Astrocyte of the cerebellum (primary cell): ENCODE data around the gene ANKS1B.

Experiments used
- DNase-seq: peaks from one replicate; pipeline ENCODE4 v3.0.0-alpha.2; 2011; ENCODE audit warnings: low read depth
- H3K4me3 ChIP-seq: 2 replicates; pipeline ENCODE4 v1.5.1; 2011; ENCODE audit warnings: mild to moderate bottlenecking, low read depth, low read length, moderate library complexity
- CTCF ChIP-seq: IDR thresholded peaks from 2 replicates; pipeline ENCODE4 v1.5.1; 2012; ENCODE audit warnings: low read length, low read depth, moderate library complexity, mild to moderate bottlenecking; ENCODE audit errors: missing control alignments
- in situ Hi-C: cut with HindIII; loops from 2 replicates; pipeline ENCODE4 v1.10.0; 2017; ENCODE audit warnings: low sequenced_read_pairs

ANKS1B gene

DNA sequence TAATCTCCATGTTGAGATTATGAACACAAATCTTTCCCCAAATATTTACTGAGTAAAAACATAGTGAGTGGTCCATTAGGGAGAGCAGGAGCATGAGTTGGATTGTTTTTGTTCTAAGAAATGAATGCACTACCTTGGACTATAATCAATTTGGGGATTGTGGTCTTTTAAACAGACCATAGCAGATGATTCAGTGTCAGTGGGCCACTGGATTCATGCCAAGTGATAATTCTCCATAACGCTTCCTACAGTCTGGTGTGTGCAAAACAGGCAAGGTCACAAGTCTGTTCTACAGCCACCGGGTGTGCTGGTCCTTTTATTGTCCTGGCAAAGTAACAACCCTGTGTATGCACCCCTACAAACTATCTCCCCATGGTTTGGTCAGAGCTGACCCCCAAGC is 1073.3 kb downstream of the ANKS1B start:
- peak; percentile 26 for DNase-seq
- no peak for TF ChIP-seq CTCF
- in situ Hi-C loops: no loop called here
- no peak overlapping the region for H3K4me3 ChIP-seq

- no peak for DNase-seq
- in situ Hi-C loops: no loop called here
- H3K4me3 ChIP-seq: no peak overlapping the region
- TF ChIP-seq CTCF: no peak
Observed at GRCh38 chr12:98909746-98910145, 1075.0 kb downstream of the ANKS1B start.

GRCh38 chr12:98908866-98909265 is 1075.9 kb downstream of the ANKS1B start:
- in situ Hi-C loops: no loop called here
- no peak for DNase-seq
- TF ChIP-seq CTCF: no peak
- no peak overlapping the region for H3K4me3 ChIP-seq

DNA sequence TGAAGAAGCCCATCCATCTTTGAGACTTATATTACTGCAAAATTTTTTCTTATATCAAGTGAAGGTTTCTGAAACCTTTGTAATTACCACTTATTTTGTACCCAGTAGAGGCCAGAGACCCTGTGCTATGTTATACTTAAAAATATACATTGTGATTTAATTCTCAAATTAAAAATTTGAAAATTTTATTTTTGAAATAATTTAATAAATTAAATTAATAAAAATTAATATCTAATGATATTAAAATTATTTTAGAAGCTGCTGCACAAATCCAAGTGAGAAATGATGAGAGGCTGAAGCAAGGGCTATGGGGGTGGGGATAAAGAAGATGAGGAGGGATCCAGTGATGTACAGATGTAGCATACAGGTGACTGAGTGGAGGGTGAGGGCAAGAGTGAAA is 1080.9 kb downstream of the ANKS1B start:
- DNase-seq: no peak
- TF ChIP-seq CTCF: no peak
- in situ Hi-C loops: no loop called here
- no peak overlapping the region for H3K4me3 ChIP-seq

DNA sequence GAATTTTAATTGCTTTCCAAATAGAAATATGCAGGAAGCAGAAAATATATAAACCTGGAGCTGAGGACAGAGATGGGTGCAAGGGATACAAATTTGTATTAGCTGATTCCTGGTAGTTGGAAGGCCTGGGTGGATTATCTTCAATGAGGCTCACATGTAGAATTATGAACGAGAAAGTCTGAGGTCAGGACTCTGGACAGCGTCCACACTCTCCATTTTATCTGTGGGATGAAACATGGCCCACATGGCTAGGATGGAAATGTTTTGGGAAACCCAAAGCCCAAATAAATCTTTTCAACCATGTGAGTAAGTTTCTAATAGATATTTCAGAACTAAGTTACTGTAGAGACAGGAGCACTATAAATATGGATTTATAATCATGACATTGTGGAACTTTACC is 1083.5 kb downstream of the ANKS1B start:
- TF ChIP-seq CTCF: no peak
- no peak overlapping the region for H3K4me3 ChIP-seq
- in situ Hi-C loops: no loop called here
- DNase-seq: peak; percentile 11

DNA sequence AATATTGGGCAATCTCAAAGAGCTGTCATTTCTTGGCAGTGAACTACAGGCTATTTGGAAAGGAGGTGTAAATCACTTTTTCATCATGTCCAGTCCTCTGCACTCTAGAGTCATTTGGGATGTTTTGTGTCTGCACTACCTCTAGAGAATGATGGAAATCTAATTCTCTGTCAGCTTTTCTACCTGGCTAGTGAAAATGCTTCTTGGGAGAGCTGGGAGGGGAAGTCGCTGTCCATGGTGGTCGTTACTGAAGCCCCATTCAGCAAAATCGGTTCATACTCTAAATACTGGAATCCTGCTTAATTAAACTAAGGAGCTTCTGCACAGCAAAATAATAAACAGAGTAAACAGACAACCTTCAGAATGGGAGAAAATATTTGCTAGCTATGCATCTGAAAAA is 1087.8 kb downstream of the ANKS1B start:
- in situ Hi-C loops: no loop called here
- TF ChIP-seq CTCF: no peak
- H3K4me3 ChIP-seq: no peak overlapping the region
- DNase-seq: peak; percentile 31

DNA sequence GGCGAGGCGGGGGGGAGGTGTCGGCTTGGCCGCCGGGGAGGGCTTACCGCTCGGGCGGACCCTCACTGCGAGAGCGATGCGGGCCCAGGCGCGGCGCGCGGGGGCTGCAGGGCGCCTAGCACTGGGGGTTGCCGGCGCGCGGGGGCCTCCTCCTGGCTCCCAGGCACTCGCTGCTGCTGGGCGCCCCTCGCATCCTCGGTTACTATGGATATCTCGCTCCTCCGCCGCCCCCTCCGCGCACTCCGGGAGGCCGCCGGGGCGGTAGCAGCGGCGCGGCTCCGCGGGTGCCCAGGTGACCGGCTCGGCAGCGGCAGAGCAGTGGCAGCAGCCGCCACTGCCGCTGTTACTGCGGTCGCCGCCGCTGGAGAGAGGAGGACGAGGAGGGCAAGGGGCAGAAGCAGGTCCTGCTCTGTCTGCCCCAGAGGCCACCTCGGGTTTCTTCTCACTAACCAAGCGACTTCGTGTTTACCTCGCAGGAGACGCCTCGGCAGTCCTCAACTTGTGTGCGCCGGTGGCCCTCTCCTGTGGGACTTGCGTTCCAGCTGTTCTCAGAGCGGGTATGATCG is 1089.6 kb downstream of the ANKS1B start:
- in situ Hi-C loops: no loop called here
- H3K4me3 ChIP-seq: peak overlapping the region; percentile 38
- no peak for TF ChIP-seq CTCF
- no peak for DNase-seq
